Measurements from ENCODE around the gene PRM1.

The PRM1 gene

DNA sequence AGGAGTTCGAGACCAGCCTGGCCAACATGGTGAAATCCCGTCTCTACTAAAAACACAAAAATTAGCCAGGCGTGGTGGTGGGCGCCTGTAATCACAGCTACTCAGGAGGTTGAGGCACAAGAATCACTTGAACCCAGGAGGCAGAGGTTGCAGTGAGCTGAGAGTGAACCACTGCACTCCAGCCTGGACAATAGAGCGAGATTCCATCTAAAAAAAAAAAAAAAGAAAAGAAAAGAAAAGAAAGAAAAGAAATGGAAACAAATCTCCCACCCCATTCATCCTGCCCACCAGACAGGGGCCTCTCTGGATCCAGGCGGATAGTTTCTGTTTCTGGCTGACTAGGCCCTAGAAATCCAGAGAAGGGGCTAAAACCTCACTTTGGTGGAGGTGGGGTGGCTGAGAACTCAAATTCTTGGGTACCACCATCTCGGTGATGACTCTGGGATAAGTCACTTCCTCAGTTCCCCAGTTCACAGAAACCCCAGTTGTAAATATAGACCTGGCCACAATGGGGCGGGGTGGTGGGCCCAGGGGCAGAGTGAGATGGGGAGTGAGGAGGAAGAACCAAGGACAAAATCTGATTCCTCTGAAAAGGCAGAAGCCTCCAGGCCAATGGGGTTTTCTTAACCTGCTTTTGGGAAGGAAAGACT is 47.3 kb downstream of the PRM1 start:
- Histone ChIP-seq H3K4me3 (ENCODE audit: low read length) (no peak overlapping the region), H3K9ac (ENCODE audit: low read depth, low read length) (no peak overlapping the region), H3K4me1 (ENCODE audit: insufficient read depth, low read length) (no peaks in the 10 kb centered on the region), H3K9me3 (ENCODE audit: insufficient read depth, low read depth, low read length) (no peaks in the 10 kb centered on the region), H3K27ac (ENCODE audit: low read depth, low read length) (no peak overlapping the region), H3K27me3 (ENCODE audit: insufficient read depth, low read length) (no peaks in the 10 kb centered on the region), H3K36me3 (ENCODE audit: insufficient read depth, low read length) (no peaks in the 10 kb centered on the region)
- WGBS: 78% methylated on average over 7 of the region's 8 CpGs

DNA sequence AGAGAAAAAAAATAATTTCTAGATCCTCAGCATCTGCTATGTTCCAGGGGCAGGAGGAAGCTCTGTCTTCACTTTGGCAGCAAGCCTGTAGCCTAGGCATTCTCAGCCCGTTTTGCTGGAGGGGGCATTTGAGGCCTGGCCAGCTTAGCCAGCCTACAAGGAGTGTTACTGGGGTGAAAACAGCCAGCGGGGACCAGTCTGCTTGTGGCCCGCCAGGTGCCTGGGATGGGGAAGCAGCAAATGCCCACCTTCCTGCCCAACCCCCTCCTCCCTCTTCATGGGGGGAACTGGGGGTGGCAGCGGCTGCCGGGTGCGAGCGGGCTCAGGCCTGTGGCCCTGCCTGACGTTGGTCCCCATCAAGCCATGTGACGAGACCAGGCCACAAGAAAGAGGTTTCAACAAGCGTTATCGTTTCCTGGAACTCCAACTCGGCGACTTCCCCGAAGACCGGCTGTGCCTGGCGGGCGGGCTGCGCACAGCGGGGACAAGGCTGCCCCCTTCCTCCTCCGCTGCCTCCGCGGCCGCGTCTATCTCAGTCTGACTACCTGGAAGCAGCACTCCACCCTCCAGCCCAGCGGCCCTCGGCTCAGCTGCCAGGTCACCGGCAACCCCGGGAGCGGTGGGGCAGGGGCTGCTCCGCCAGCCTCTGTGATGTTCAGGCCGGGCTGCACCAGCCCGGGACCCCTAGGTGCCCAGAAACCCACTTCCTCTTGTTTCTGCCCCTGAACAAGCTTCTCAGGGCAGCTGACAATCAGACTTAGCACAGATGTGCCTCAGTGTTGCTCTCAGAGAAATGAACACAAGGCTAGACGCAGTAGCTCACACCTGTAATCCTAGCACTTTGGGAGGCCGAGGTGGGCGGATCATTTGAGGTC is 48.0 kb downstream of the PRM1 start:
- 73% methylated on average over 35 of the region's 35 CpGs for WGBS

DNA sequence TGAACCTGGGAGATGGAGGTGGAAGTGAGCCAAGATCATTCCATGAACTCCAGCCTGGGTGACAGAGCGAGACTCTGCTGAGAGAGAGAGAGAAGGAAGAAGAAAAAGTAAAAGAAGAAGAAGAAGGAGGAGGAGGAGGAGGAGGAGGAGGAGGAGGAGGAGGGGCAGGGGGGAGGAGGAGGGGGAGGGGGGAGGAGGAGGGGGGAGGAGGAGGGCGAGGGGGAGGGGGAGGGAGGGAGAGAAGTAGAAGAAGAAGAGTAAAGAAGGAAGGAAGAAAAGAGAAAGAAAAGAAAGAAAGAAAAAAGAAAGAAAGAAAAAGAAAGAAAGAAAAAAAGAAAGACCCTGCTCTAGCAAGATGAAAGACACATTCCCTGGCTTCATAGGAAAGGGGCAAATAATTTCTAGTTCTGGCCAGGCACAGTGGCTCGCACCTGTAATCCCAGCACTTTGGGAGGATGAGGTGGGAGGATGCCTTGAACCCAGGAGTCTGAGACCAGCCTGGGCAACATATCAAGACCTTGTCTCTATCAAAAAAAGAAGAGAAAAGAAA is 48.8 kb downstream of the PRM1 start:
- H3K4me3 ChIP-seq (ENCODE audit: low read length): no peak overlapping the region
- WGBS: 91% methylated on average over 1 of the region's 3 CpGs

More for the DNA sequence above, 48.0 kb downstream of the PRM1 start:
- no peaks in the 10 kb centered on the region for H3K27me3 ChIP-seq (ENCODE audit: insufficient read depth, low read length)
- no peaks in the 10 kb centered on the region for H3K9me3 ChIP-seq (ENCODE audit: insufficient read depth, low read depth, low read length)
- H3K9ac ChIP-seq (ENCODE audit: low read depth, low read length): no peak overlapping the region
- H3K4me3 ChIP-seq (ENCODE audit: low read length): no peak overlapping the region
- H3K27ac ChIP-seq (ENCODE audit: low read depth, low read length): no peak overlapping the region
- H3K36me3 ChIP-seq (ENCODE audit: insufficient read depth, low read length): no peaks in the 10 kb centered on the region
- no peaks in the 10 kb centered on the region for H3K4me1 ChIP-seq (ENCODE audit: insufficient read depth, low read length)

DNA sequence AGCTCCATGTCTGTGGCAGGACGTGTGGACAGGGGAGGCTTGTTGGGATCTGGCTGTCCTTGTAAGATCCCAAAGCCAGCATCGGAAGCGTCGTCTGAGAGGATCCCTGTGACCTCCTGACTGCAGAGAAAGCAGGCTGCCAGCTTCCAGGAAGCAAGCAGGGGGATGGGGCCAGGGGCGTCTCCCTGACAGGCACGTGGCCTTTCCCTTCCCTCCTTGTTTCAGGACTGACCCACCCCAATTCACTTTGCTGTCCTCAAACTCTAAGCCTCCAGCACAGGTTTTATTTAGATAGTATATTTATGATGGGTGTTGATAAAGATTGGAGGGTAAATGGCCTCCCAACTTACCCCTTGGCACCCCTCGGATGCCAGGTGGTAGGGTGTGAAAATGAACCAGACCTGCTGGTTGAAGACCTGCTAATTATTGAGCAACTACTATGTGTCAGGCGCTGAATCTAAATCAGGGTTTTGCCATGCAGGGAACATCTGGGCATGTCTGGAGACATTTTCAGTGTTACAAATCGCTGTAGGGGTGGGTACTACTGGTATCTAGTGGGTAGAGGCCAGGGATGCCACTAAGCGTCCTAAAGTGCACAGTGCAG is 49.7 kb downstream of the PRM1 start:
- Histone ChIP-seq H3K27ac (ENCODE audit: low read depth, low read length) (no peak overlapping the region), H3K9me3 (ENCODE audit: insufficient read depth, low read depth, low read length) (no peaks in the 10 kb centered on the region), H3K36me3 (ENCODE audit: insufficient read depth, low read length) (no peaks in the 10 kb centered on the region), H3K9ac (ENCODE audit: low read depth, low read length) (no peak overlapping the region), H3K4me1 (ENCODE audit: insufficient read depth, low read length) (no peaks in the 10 kb centered on the region), H3K4me3 (ENCODE audit: low read length) (no peak overlapping the region), H3K27me3 (ENCODE audit: insufficient read depth, low read length) (no peaks in the 10 kb centered on the region)
- whole genome bisulfite sequencing: 71% methylated on average over 10 of the region's 10 CpGs

More for the DNA sequence above, 48.8 kb downstream of the PRM1 start:
- Histone ChIP-seq H3K9ac (ENCODE audit: low read depth, low read length) (no peak overlapping the region), H3K9me3 (ENCODE audit: insufficient read depth, low read depth, low read length) (no peaks in the 10 kb centered on the region), H3K27me3 (ENCODE audit: insufficient read depth, low read length) (no peaks in the 10 kb centered on the region), H3K36me3 (ENCODE audit: insufficient read depth, low read length) (no peaks in the 10 kb centered on the region), H3K27ac (ENCODE audit: low read depth, low read length) (no peak overlapping the region), H3K4me1 (ENCODE audit: insufficient read depth, low read length) (no peaks in the 10 kb centered on the region)

Data from HUES64 (cell line).